HG02970 (cell line): ENCODE data around the gene XPO4.

ENCODE experiments used
- ATAC-seq: cut with Tn5 transposase; IDR thresholded peaks from one replicate; pipeline ENCODE4 v1.9.1; 2021; ENCODE audit warnings: mild to moderate bottlenecking, moderate library complexity, moderate number of reproducible peaks; ENCODE audit not compliant: unreplicated experiment, low FRiP score

The XPO4 gene

GRCh38 chr13:20740021-20740420 lies 162.5 kb downstream of the XPO4 start:
- ATAC-seq, result no peak

GRCh38 chr13:20738616-20739015 lies 163.9 kb downstream of the XPO4 start:
- ATAC-seq, result no peak

- ATAC-seq, result no peak
Observed at GRCh38 chr13:20729633-20730585, 172.6 kb downstream of the XPO4 start.

GRCh38 chr13:20728579-20729311 lies 173.8 kb downstream of the XPO4 start:
- ATAC-seq, result no peak

GRCh38 chr13:20727856-20728255 lies 174.7 kb downstream of the XPO4 start:
- no peak for ATAC-seq
